Ovary (tissue), 9 donors: ENCODE results near the gene RAC2. TPM values are rescaled to one million over a fixed set of nuclear protein-coding genes. Genes with fewer than 3 reads are reported as not detected.
"Not testable (repeated sequence)": the region's sequence is repeated elsewhere in the genome, so short reads cannot be mapped to it uniquely, and the experiment has no call there.

ENCODE experiments used
- DNase-seq, 5 donors: peaks; one replicate each; pipeline ENCODE4 v3.0.0-alpha.2; 2019 to 2020
- H3K27ac ChIP-seq, 2 donors: fragments of 200-600 bp; one replicate each; pipeline versions ENCODE4 v1.5.1 to v1.8.0; 2019 to 2022
- H3K27me3 ChIP-seq: fragments of 200-600 bp; one replicate; pipeline ENCODE4 v1.8.0; 2022
- H3K36me3 ChIP-seq: fragments of 200-600 bp; sonication (generic); one replicate; pipeline ENCODE4 v1.5.1; 2019
- H3K4me1 ChIP-seq: one replicate; pipeline ENCODE4 v1.8.1; 2013; ENCODE audit warnings: mild to moderate bottlenecking, moderate library complexity; ENCODE audit not compliant: insufficient read depth
- H3K4me3 ChIP-seq: fragments of 200-600 bp; sonication (generic); one replicate; pipeline ENCODE4 v1.5.1; 2017
- H3K9me3 ChIP-seq, 2 donors: fragments of 200-600 bp in 1 of 2; sonication (generic) in 1 of 2; one replicate each; pipeline versions ENCODE4 v1.5.1 to v1.8.1; 2013 to 2019; ENCODE audit warnings: mild to moderate bottlenecking in 1 of 2, moderate library complexity in 1 of 2
- EP300 ChIP-seq: sonication (generic); formaldehyde crosslinking; IDR thresholded peaks from one replicate; pipeline ENCODE4 v1.6.1; 2017; ENCODE audit warnings: antibody characterized with exemption
- POLR2A ChIP-seq: fragments of 450-650 bp; IDR thresholded peaks from one replicate; pipeline ENCODE4 v1.6.1; 2017; ENCODE audit warnings: antibody characterized with exemption, mild to moderate bottlenecking, moderate library complexity
- WGBS, 3 donors: extraction: QIAGEN DNeasy Blood & Tissue Kit in 1 of 3; methylation state at CpG; one replicate each; pipeline versions ENCODE4 v1.1.5 to v1.1.7; 2013 to 2017; 5-methylcytosine and 5-hydroxymethylcytosine counted together
- intact Hi-C, 4 donors: fragments of 100-400 bp; cut with DNase I; formaldehyde crosslinking; loops; one replicate each; pipeline versions ENCODE4 v1.11.0 to v1.15.1; 2022 to 2023
- polyA plus RNA-seq, 2 donors: library from polyadenylated mRNA; stranded (reverse); fragments of 200-250 nt in 1 of 2; fragments of 350-450 nt in 1 of 2; fragmentation: Illumina TruSeq in 1 of 2; extraction: RNeasy Lipid Tissue Mini Kit (QIAGEN cat#74804) in 1 of 2; gene quantifications; one replicate each; pipeline ENCODE4 v1.2.3, GENCODE V29; 2013 to 2014
- total RNA-seq, 7 donors: library from RNA; depleted of rRNA in 2 of 7; stranded (reverse); fragments of >200 nt in 2 of 7; fragmentation: NEBNext Ultra II Directional in 3 of 7; extraction: Animal tissue kit (Norgen Biotek cat#: 25700) in 3 of 7; gene quantifications; one replicate each; pipeline versions ENCODE4 v1.1.0 to v1.2.4, GENCODE V29; 2016 to 2023
- TF ChIP-seq, protein P1 (sequence below), 3 donors: fragments of 450-650 bp in 2 of 3; fragments of 200-600 bp in 1 of 3; IDR thresholded peaks; one replicate each; pipeline versions ENCODE4 v1.5.1 to v1.8.0; 2016 to 2022; ENCODE audit warnings: antibody characterized with exemption in 3 of 3, mild to moderate bottlenecking in 1 of 3
- donor health status: DM: no; HTN: no; CAD: no; lungs with moderate emphysema.
- donor health status: DM: no; HTN: no; CAD: no.
- donor health status: Bipolar disorder and iron deficiency.
- donor health status: DM: yes; HTN: yes; CAD: no.
- donor health status: DM: no; HTN: no; CAD: no.
- donor health status: DM: yes; HTN: yes; CAD: no.

The RAC2 gene
- total and polyA plus RNA-seq, 9 donors, result 2.3 to 18.4 (median 6.0) TPM

DNA sequence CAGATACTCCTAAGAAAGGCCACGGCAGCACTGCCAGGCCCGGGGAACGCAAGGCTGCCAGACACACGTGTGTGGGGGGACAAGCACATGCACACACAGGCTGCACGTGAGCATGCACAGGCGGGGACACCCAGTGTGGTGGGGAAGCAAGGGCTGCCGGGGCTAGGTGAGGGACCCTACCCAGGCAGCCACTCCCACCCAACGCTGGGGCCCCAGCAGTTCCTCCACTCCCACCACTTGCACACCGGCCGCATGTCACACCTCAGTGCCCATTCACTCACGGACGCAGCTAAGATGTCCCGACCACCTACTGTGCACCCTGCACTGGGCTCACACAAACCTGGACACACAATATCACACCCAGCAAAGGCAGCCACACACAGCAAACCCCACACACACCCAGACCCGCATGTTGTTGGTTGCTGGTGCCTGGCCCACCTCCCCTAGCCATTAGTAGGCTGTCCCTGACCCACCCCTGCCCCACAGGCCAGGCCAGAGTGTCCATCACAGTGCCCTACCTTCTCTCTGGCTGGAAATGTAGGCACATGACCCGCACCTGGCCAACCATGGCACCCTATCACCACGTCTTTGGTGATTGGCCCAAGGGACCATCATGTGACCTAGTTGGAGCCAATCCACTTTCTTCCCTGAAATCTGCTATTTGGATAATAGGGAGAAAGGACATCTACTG is 40.6 kb downstream of the RAC2 start:
- TF ChIP-seq, protein P1, sequence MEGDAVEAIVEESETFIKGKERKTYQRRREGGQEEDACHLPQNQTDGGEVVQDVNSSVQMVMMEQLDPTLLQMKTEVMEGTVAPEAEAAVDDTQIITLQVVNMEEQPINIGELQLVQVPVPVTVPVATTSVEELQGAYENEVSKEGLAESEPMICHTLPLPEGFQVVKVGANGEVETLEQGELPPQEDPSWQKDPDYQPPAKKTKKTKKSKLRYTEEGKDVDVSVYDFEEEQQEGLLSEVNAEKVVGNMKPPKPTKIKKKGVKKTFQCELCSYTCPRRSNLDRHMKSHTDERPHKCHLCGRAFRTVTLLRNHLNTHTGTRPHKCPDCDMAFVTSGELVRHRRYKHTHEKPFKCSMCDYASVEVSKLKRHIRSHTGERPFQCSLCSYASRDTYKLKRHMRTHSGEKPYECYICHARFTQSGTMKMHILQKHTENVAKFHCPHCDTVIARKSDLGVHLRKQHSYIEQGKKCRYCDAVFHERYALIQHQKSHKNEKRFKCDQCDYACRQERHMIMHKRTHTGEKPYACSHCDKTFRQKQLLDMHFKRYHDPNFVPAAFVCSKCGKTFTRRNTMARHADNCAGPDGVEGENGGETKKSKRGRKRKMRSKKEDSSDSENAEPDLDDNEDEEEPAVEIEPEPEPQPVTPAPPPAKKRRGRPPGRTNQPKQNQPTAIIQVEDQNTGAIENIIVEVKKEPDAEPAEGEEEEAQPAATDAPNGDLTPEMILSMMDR (IDR thresholded peaks at IDR 0.05), result no peak
- TF ChIP-seq POLR2A, result no peak
- TF ChIP-seq EP300, result no peak
- intact Hi-C loops, result loop anchor here in 2 of 4 donors (5.0 to 10.0 kb wide), 2 partner anchors 421 to 429 kb away; partner anchors contain the start of gene IFT27 (in 1 of the 2)
- Histone ChIP-seq H3K4me3 (no peak overlapping the region), H3K9me3 (no peaks in the 10 kb centered on the region), H3K4me1 (peaks cover 1% of the 10 kb centered on the region), H3K27ac (no peak overlapping the region), H3K36me3 (no peaks in the 10 kb centered on the region), H3K27me3 (no peaks in the 10 kb centered on the region)
- DNase-seq, result no peak
- WGBS, 3 donors, result 62 to 73% (median 71%) methylated on average over 16 of the region's 16 CpGs

DNA sequence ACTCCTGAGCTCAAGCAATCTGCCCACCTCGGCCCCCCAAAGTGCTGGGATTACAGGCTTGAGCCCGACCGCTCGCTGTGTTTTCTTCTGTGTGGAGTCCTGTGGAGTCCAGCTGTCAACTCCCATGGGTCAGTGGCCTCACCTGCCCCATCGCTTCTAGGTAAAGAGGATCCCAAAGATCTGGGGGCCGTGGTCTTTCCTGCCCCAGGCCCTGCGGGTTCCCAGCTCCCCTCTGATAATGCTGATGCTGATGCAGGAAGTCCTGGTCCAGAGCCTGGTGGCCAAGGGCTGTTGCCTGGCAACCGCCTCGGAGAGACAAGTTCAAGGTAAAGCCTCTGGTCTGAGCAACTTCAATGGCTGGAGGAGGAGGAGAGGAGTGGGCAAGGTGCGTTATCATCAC is 41.4 kb downstream of the RAC2 start:
- Histone ChIP-seq H3K4me3 (no peak overlapping the region), H3K27me3 (no peaks in the 10 kb centered on the region), H3K36me3 (no peaks in the 10 kb centered on the region), H3K9me3 (no peaks in the 10 kb centered on the region), H3K4me1 (peaks cover 7% of the 10 kb centered on the region), H3K27ac (no peak overlapping the region)
- intact Hi-C loops, result loop anchor here in 2 of 4 donors (5.0 to 10.0 kb wide), 2 partner anchors 420 to 428 kb away; partner anchors contain the start of gene IFT27 (in 1 of the 2)
- 71 to 79% (median 74%) methylated on average over 10 of the region's 10 CpGs for WGBS, 3 donors
- DNase-seq, result peak in 1 of 5 donors; percentile 15
- TF ChIP-seq POLR2A, result no peak
- TF ChIP-seq, protein P1 (IDR thresholded peaks at IDR 0.05), result no peak
- no peak for TF ChIP-seq EP300

DNA sequence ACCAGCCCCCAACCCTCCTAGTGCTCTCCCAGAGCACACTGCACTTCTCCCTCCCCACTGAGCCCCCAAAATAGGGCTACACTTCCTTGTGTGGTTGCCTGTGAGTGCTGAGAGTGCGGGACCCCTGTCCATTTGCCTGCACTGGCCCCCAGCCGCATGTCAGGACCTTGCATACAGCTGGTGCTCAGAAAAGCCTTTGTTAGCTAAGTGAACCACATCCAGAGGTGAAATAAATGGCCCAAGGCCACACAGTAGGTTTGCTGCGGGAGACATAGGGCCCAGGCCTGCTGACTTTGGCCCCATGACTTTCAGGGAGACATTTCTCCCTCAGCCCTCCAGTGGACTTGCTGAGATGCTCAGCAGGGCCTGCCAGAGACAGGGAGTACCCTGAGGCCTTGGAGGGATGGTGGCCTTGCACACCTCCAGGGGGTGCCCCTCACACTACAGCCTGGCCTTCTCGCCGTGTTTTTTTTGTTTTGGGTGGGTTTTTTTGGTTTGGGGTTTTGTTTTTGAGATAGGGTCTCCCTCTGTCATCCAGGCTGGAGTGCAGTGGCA is 42.0 kb downstream of the RAC2 start:
- H3K4me3 ChIP-seq, result no peak overlapping the region
- no peaks in the 10 kb centered on the region for H3K36me3 ChIP-seq

DNA sequence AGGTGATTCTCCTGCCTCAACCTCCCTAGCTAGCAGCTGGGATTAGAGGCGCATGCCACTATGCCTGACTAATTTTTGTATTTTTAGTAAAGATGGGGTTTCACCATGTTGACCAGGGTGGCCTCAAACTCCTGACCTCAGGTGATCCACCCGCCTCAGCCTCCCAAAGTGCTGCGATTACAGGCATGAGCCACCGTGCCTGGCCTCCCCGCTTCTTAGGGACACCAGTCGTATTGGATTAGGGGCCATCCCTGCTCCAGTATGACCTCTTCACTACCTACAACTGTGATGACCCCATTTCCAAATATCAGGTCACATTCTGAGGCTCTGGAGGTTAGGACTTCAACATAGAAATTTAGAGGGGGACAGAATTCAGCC is 42.6 kb downstream of the RAC2 start:
- not testable (repeated sequence) for H3K9me3 ChIP-seq, H3K36me3 ChIP-seq, H3K27me3 ChIP-seq, H3K4me3 ChIP-seq, DNase-seq, H3K27ac ChIP-seq
- peaks cover 11% of the 10 kb centered on the region for H3K4me1 ChIP-seq
- 88 to 96% (median 94%) methylated on average over 6 of the region's 6 CpGs for WGBS, 3 donors
- intact Hi-C loops, result loop anchor here in 2 of 4 donors (5.0 to 10.0 kb wide), 2 partner anchors 419 to 427 kb away; partner anchors contain the start of gene IFT27 (in 1 of the 2)

More for the DNA sequence above, 42.0 kb downstream of the RAC2 start:
- DNase-seq, result no peak
- Histone ChIP-seq H3K4me1 (peaks cover 8% of the 10 kb centered on the region), H3K27me3 (no peaks in the 10 kb centered on the region), H3K27ac (no peak overlapping the region), H3K9me3 (no peaks in the 10 kb centered on the region)
- 81 to 83% (median 82%) methylated on average over 5 of the region's 5 CpGs for WGBS, 3 donors
- intact Hi-C loops, result loop anchor here in 2 of 4 donors (5.0 to 10.0 kb wide), 2 partner anchors 420 to 427 kb away; partner anchors contain the start of gene IFT27 (in 1 of the 2)
- TF ChIP-seq POLR2A (no peak), EP300 (no peak)
- TF ChIP-seq, protein P1 (IDR thresholded peaks at IDR 0.05), result no peak

DNA sequence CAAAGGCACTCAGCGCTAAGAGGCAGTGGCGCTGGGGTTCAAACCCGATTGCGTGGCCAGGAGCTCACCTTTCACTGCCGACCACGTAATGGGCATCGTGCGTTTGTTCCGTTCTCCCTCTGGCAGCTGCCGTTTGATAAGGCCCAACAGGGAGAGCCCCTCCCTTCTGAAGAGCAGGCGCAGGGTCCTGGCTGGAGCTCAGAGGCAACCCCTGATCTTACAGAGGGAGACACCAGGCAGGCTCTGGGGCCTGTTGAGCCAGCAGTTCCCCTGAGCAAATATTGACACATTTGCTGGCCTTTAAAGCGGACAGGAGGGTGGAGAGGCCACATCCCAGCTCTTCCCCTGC is 44.3 kb downstream of the RAC2 start:
- peak overlapping the region in 1 of 2 donors; percentile 89 for H3K27ac ChIP-seq
- H3K27me3 ChIP-seq, result no peaks in the 10 kb centered on the region
- 7 to 20% (median 9%) methylated on average over 12 of the region's 12 CpGs for WGBS, 3 donors
- H3K4me3 ChIP-seq, result peak overlapping the region; percentile 22
- peaks cover 16% of the 10 kb centered on the region for H3K4me1 ChIP-seq
- TF ChIP-seq, protein P1 (IDR thresholded peaks at IDR 0.05), result peak in 2 of 3 donors; percentile 6 to 34
- TF ChIP-seq EP300 (no peak), POLR2A (no peak)
- H3K9me3 ChIP-seq, result no peaks in the 10 kb centered on the region
- no peak for DNase-seq
- intact Hi-C loops, result loop anchor here in 3 of 4 donors (2.0 to 10.0 kb wide), 4 partner anchors 33 to 425 kb away; partner anchors contain the start of gene IFT27 (in 1 of the 3)
- no peaks in the 10 kb centered on the region for H3K36me3 ChIP-seq
